ENCODE data around the gene RAB37.
A peak's percentile ranks its signal among the peaks of the same experiment; 100 is the strongest.

RAB37 gene

GRCh38 chr17:74779948-74780400 lies 42.9 kb downstream of the RAB37 start:
- DNase-seq (ENCODE audit: low read depth) = no peak
- no peak overlapping the region for H3K4me3 ChIP-seq (ENCODE audit: low read depth, low read length)
- TF ChIP-seq CTCF (IDR thresholded peaks at IDR 0.05; ENCODE audit: control insufficient read depth, extremely low read depth, insufficient read depth) = no peak

GRCh38 chr17:74780443-74781238 lies 43.6 kb downstream of the RAB37 start:
- no peak for DNase-seq (ENCODE audit: low read depth)
- no peak overlapping the region for H3K4me3 ChIP-seq (ENCODE audit: low read depth, low read length)
- peak; percentile 69 for TF ChIP-seq CTCF (IDR thresholded peaks at IDR 0.05; ENCODE audit: control insufficient read depth, extremely low read depth, insufficient read depth)

GRCh38 chr17:74782571-74782970 lies 45.5 kb downstream of the RAB37 start:
- H3K4me3 ChIP-seq (ENCODE audit: low read depth, low read length) = no peak overlapping the region
- no peak for TF ChIP-seq CTCF (IDR thresholded peaks at IDR 0.05; ENCODE audit: control insufficient read depth, extremely low read depth, insufficient read depth)
- no peak for DNase-seq (ENCODE audit: low read depth)

- no peak for DNase-seq (ENCODE audit: low read depth)
- TF ChIP-seq CTCF (IDR thresholded peaks at IDR 0.05; ENCODE audit: control insufficient read depth, extremely low read depth, insufficient read depth) = no peak
- H3K4me3 ChIP-seq (ENCODE audit: low read depth, low read length) = no peak overlapping the region
These were observed 47.2 kb downstream of the RAB37 start for GRCh38 chr17:74784125-74784810.

DNA sequence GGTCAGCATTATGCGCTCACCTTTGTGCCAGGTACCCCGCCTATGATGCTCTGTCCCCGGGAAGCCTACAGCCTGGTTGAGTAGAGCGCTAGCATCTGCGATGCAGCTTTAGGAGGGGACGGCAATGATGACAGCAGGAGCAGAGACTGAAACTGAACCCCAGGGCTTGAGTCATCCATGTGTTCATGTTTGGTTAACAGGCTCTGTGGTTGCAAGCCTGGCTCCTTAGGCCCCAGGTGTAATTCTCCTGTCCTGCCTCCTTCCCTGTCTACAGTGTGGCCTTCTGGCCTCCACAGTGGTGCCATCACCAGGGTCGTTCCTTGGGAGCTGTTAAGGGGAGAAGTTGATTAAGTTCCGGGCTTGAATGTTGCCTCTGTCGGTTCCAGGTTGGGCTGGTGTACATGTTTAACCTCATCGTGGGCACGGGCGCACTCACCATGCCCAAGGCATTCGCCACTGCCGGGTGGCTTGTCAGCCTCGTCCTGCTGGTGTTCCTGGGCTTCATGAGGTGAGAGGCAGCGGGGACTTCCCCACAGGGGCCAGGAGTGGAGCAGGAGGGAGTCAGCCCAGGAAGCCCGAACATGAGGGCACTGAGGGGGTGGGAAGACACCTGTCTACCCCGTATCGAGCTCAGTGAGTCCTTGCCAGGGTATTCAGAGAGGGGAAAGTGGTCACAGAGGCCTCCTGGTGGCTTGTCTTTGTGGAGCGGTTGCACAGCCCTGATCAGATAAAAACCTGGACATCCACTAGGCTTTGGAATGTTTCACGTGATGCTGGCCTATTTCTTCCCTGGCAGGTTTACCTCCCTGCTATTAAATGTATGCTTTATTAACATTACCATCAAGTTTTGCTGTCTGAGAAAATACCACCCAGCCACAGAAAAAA lies 48.3 kb downstream of the RAB37 start:
- H3K4me3 ChIP-seq (ENCODE audit: low read depth, low read length) = no peak overlapping the region
- TF ChIP-seq CTCF (IDR thresholded peaks at IDR 0.05; ENCODE audit: control insufficient read depth, extremely low read depth, insufficient read depth) = 0 out of 2 replicates have a peak, but pooled peaks have one; percentile 5
- no peak for DNase-seq (ENCODE audit: low read depth)

DNA sequence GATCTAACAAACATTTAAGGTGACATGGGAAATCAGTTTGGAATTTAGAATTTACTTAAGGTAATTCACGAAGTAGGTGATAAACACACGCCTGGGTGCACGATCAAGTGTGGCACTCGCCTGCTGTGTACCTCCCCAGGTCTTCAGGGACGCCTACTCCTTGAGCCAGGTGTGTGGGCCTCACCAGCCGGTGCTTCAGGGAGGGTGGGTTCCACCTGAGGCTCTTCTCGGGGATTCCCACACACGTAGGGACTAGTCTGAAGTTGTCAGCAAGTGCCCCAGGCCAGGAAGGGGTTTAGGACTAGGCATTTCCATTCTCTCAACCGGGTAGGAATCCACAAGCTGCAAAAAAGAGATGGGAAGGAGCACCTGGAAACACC lies 48.9 kb downstream of the RAB37 start:
- H3K4me3 ChIP-seq (ENCODE audit: low read depth, low read length) = no peak overlapping the region
- TF ChIP-seq CTCF (IDR thresholded peaks at IDR 0.05; ENCODE audit: control insufficient read depth, extremely low read depth, insufficient read depth) = no peak
- DNase-seq (ENCODE audit: low read depth) = no peak

All from LNCaP clone FGC (cell line).